ENCODE data around the gene SELENOS.
"Not testable (repeated sequence)": the region's sequence is repeated elsewhere in the genome, so short reads cannot be mapped to it uniquely, and the experiment has no call there.

SELENOS gene

GRCh38 chr15:101309436-101310160 is 32.3 kb upstream of the SELENOS start:
- DNase-seq: no peak

GRCh38 chr15:101308604-101309435 is 31.5 kb upstream of the SELENOS start:
- no peak for DNase-seq

- no peak for DNase-seq
Measured at GRCh38 chr15:101307897-101308603, 30.8 kb upstream of the SELENOS start.

GRCh38 chr15:101307048-101307896 is 30.0 kb upstream of the SELENOS start:
- no peak for DNase-seq

- DNase-seq: no peak
Measured at GRCh38 chr15:101306341-101307047, 29.2 kb upstream of the SELENOS start.

- DNase-seq: no peak
Measured at GRCh38 chr15:101305820-101306255, 28.6 kb upstream of the SELENOS start.

GRCh38 chr15:101303408-101303807 is 26.1 kb upstream of the SELENOS start:
- DNase-seq: no peak

- DNase-seq: no peak
Measured at GRCh38 chr15:101296418-101297405, 19.4 kb upstream of the SELENOS start.

GRCh38 chr15:101295607-101296161 is 18.4 kb upstream of the SELENOS start:
- no peak for DNase-seq

GRCh38 chr15:101294731-101295606 is 17.7 kb upstream of the SELENOS start, which contains the start of gene SNRPA1:
TSS of gene SNRPA1 (minus strand) at chr15:101295248. CDS start at chr15:101295178, 70 bp downstream.
- DNase-seq: peak; percentile 95

- DNase-seq: no peak
Measured at GRCh38 chr15:101293122-101293521, 15.8 kb upstream of the SELENOS start.

- DNase-seq: no peak
Measured at GRCh38 chr15:101288905-101289513, 11.7 kb upstream of the SELENOS start.

GRCh38 chr15:101287342-101287741 is 10.1 kb upstream of the SELENOS start:
- DNase-seq: not testable (repeated sequence)

GRCh38 chr15:101286471-101287114 is 9.3 kb upstream of the SELENOS start:
- no peak for DNase-seq

- DNase-seq: no peak
Measured at GRCh38 chr15:101283931-101284330, 6.6 kb upstream of the SELENOS start.

- no peak for DNase-seq
Measured at GRCh38 chr15:101280007-101280406, 2.7 kb upstream of the SELENOS start.

GRCh38 chr15:101277943-101278564 is 769 bp upstream of the SELENOS start:
- no peak for DNase-seq

Data from activated effector memory CD4-positive, alpha-beta T cell treated with Interleukin-2 at 50 U/mL for 16 hours (primary cell).